ENCODE measurements around the gene DEK.

GRCh38 chr6:18284261-18284660, 19.9 kb upstream of the DEK start:
- TF ChIP-seq JUND (IDR thresholded peaks at IDR 0.05) (no peak), EZH2 (IDR thresholded peaks at IDR 0.05) (no peak), MAX (IDR thresholded peaks at IDR 0.05) (no peak), EZH2phosphoT487 (IDR thresholded peaks at IDR 0.05; ENCODE audit: borderline replicate concordance) (no peak), RAD21 (IDR thresholded peaks at IDR 0.05; ENCODE audit: low read depth) (no peak), SRF (IDR thresholded peaks at IDR 0.05; ENCODE audit: low read depth) (no peak), POLR2A (IDR thresholded peaks at IDR 0.05; ENCODE audit: borderline replicate concordance, extremely low read depth, insufficient read depth, insufficient read length) (no peak), ZBTB33 (IDR thresholded peaks at IDR 0.05; ENCODE audit: extremely low read depth, insufficient replicate concordance, low read length) (no peak)
- TF ChIP-seq, protein P1, sequence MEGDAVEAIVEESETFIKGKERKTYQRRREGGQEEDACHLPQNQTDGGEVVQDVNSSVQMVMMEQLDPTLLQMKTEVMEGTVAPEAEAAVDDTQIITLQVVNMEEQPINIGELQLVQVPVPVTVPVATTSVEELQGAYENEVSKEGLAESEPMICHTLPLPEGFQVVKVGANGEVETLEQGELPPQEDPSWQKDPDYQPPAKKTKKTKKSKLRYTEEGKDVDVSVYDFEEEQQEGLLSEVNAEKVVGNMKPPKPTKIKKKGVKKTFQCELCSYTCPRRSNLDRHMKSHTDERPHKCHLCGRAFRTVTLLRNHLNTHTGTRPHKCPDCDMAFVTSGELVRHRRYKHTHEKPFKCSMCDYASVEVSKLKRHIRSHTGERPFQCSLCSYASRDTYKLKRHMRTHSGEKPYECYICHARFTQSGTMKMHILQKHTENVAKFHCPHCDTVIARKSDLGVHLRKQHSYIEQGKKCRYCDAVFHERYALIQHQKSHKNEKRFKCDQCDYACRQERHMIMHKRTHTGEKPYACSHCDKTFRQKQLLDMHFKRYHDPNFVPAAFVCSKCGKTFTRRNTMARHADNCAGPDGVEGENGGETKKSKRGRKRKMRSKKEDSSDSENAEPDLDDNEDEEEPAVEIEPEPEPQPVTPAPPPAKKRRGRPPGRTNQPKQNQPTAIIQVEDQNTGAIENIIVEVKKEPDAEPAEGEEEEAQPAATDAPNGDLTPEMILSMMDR (IDR thresholded peaks at IDR 0.05 in 2 of 3, conservative IDR thresholded peaks at IDR 0.05 in 1 of 3; ENCODE audit: borderline replicate concordance in 1 of 3, insufficient read depth in 1 of 3, low read depth in 2 of 3, low read length in 2 of 3), result no peak

Measured in HCT116 (cell line).